ENCODE results near the gene INPP5A.
"Not testable (repeated sequence)": the region's sequence is repeated elsewhere in the genome, so short reads cannot be mapped to it uniquely, and the experiment has no call there.

INPP5A gene

GRCh38 chr10:132788180-132788830, 250.7 kb downstream of the INPP5A start:
- peak overlapping the region; percentile 45 for H3K4me3 ChIP-seq (ENCODE audit: low read length)
- H3K9ac ChIP-seq (ENCODE audit: low read depth, low read length) = no peak overlapping the region
- no peak overlapping the region for H3K27ac ChIP-seq (ENCODE audit: low read depth, low read length)
- no peaks in the 10 kb centered on the region for H3K9me3 ChIP-seq (ENCODE audit: insufficient read depth, low read depth, low read length)
- WGBS = 3% methylated on average over 78 of the region's 79 CpGs
- peaks cover 7% of the 10 kb centered on the region for H3K4me1 ChIP-seq (ENCODE audit: insufficient read depth, low read length)
- peaks cover 82% of the 10 kb centered on the region for H3K27me3 ChIP-seq (ENCODE audit: insufficient read depth, low read length)
- no peaks in the 10 kb centered on the region for H3K36me3 ChIP-seq (ENCODE audit: insufficient read depth, low read length)

GRCh38 chr10:132788831-132789219, 251.2 kb downstream of the INPP5A start:
- WGBS = 6% methylated on average over 30 of the region's 30 CpGs
- H3K27me3 ChIP-seq (ENCODE audit: insufficient read depth, low read length) = peaks cover 77% of the 10 kb centered on the region

DNA sequence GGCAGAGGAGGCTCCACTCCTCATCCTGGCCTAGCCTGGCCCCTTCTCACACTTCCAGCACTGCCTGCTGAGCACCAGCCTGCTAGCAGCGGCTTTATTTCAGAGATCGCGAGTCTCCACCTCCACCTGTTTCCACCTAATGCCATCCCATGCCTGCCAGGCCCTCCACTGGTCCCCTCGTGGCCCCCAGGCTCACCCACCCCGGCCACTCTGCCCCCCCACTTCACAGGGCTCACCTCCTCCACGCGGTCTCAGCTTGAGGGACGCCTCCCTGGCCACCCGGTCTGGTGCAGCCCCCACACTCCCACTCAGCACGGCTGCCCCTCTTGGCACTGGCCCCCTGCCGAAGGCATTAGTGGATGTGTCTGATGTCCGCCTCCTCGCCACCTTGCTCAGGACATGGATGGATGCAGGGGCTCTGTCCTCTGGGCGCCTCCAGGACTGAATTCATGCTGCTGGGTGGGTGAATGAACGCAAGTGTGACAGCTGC, 252.1 kb downstream of the INPP5A start:
- Histone ChIP-seq H3K4me3 (ENCODE audit: low read length) (no peak overlapping the region), H3K27ac (ENCODE audit: low read depth, low read length) (no peak overlapping the region), H3K9ac (ENCODE audit: low read depth, low read length) (no peak overlapping the region), H3K27me3 (ENCODE audit: insufficient read depth, low read length) (peaks cover 68% of the 10 kb centered on the region), H3K4me1 (ENCODE audit: insufficient read depth, low read length) (no peaks in the 10 kb centered on the region), H3K9me3 (ENCODE audit: insufficient read depth, low read depth, low read length) (no peaks in the 10 kb centered on the region), H3K36me3 (ENCODE audit: insufficient read depth, low read length) (no peaks in the 10 kb centered on the region)
- WGBS = 83% methylated on average over 15 of the region's 15 CpGs

More at GRCh38 chr10:132788831-132789219, 251.2 kb downstream of the INPP5A start:
- H3K4me1 ChIP-seq (ENCODE audit: insufficient read depth, low read length) = peaks cover 1% of the 10 kb centered on the region; the same call in 1 of the 2 replicates
- H3K36me3 ChIP-seq (ENCODE audit: insufficient read depth, low read length) = no peaks in the 10 kb centered on the region
- H3K9me3 ChIP-seq (ENCODE audit: insufficient read depth, low read depth, low read length) = no peaks in the 10 kb centered on the region
- peak overlapping the region; percentile 45 for H3K4me3 ChIP-seq (ENCODE audit: low read length)
- H3K9ac ChIP-seq (ENCODE audit: low read depth, low read length) = no peak overlapping the region
- no peak overlapping the region for H3K27ac ChIP-seq (ENCODE audit: low read depth, low read length)

GRCh38 chr10:132790470-132790869, 252.9 kb downstream of the INPP5A start:
- WGBS = 83% methylated on average over 7 of the region's 7 CpGs
- Histone ChIP-seq H3K9me3 (ENCODE audit: insufficient read depth, low read depth, low read length) (no peaks in the 10 kb centered on the region), H3K4me1 (ENCODE audit: insufficient read depth, low read length) (no peaks in the 10 kb centered on the region), H3K4me3 (ENCODE audit: low read length) (no peak overlapping the region), H3K36me3 (ENCODE audit: insufficient read depth, low read length) (no peaks in the 10 kb centered on the region), H3K27ac (ENCODE audit: low read depth, low read length) (no peak overlapping the region), H3K27me3 (ENCODE audit: insufficient read depth, low read length) (peaks cover 60% of the 10 kb centered on the region), H3K9ac (ENCODE audit: low read depth, low read length) (no peak overlapping the region)

DNA sequence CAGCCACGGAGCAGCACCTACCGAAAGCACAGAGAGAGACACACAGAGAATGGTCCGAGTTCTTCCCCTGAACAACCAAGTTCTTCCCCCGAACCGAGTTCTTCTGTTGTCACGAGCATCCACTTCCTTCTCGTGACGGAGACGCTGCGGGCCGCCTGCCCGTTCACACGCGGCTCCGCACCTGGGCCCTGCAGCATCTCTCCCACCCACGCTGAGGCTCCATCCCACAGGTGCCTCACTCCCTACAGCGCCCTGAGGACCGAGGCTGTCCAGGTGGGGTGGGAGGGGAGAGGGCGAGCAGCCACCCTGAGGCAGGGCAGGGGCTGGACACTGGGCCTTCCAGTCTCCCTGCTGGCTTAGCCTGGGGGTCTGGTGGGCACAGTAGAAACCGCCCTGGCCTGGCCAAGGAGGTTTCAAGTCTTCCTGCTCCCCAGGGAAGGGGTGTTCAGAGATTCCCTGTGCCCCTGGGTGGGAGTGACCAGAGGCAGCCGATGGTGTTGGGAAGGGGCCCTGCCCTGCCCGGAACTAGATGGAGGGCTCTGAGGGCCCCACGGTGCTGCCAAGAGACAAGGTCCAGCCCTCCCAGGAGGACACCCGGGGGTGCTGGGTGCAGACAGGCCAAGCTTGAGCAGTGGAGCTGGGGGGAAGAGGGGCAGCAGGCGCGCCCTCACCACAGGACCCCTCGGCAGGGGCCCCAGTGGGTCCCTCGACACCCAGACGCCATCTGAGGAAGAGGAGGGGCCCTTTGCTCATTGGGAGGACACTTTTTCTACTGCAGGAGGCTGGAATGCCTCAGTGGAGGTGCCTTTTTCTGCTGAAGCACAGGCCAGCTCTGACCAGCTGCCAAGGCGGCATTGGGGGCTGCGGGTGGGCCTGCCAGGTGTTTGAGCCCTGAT, 253.6 kb downstream of the INPP5A start:
- 86% methylated on average over 30 of the region's 31 CpGs for WGBS
- Histone ChIP-seq H3K27me3 (ENCODE audit: insufficient read depth, low read length) (peaks cover 56% of the 10 kb centered on the region), H3K4me1 (ENCODE audit: insufficient read depth, low read length) (no peaks in the 10 kb centered on the region)

GRCh38 chr10:132792099-132792498, 254.5 kb downstream of the INPP5A start:
- H3K4me1 ChIP-seq (ENCODE audit: insufficient read depth, low read length); H3K9me3 ChIP-seq (ENCODE audit: insufficient read depth, low read depth, low read length); H3K4me3 ChIP-seq (ENCODE audit: low read length); H3K9ac ChIP-seq (ENCODE audit: low read depth, low read length); H3K27ac ChIP-seq (ENCODE audit: low read depth, low read length); H3K36me3 ChIP-seq (ENCODE audit: insufficient read depth, low read length): not testable (repeated sequence)
- WGBS = 94% methylated on average over 33 of the region's 33 CpGs
- peaks cover 46% of the 10 kb centered on the region for H3K27me3 ChIP-seq (ENCODE audit: insufficient read depth, low read length)

More for the DNA sequence above, 253.6 kb downstream of the INPP5A start:
- no peak overlapping the region for H3K4me3 ChIP-seq (ENCODE audit: low read length)
- H3K27ac ChIP-seq (ENCODE audit: low read depth, low read length) = no peak overlapping the region
- no peaks in the 10 kb centered on the region for H3K9me3 ChIP-seq (ENCODE audit: insufficient read depth, low read depth, low read length)
- no peaks in the 10 kb centered on the region for H3K36me3 ChIP-seq (ENCODE audit: insufficient read depth, low read length)
- H3K9ac ChIP-seq (ENCODE audit: low read depth, low read length) = no peak overlapping the region

GRCh38 chr10:132792796-132793195, 255.2 kb downstream of the INPP5A start:
- peaks cover 39% of the 10 kb centered on the region for H3K27me3 ChIP-seq (ENCODE audit: insufficient read depth, low read length)
- H3K4me3 ChIP-seq (ENCODE audit: low read length) = no peak overlapping the region
- no peaks in the 10 kb centered on the region for H3K4me1 ChIP-seq (ENCODE audit: insufficient read depth, low read length)
- H3K9ac ChIP-seq (ENCODE audit: low read depth, low read length) = no peak overlapping the region
- WGBS = 93% methylated on average over 17 of the region's 17 CpGs
- no peak overlapping the region for H3K27ac ChIP-seq (ENCODE audit: low read depth, low read length)
- H3K9me3 ChIP-seq (ENCODE audit: insufficient read depth, low read depth, low read length) = no peaks in the 10 kb centered on the region
- H3K36me3 ChIP-seq (ENCODE audit: insufficient read depth, low read length) = no peaks in the 10 kb centered on the region

GRCh38 chr10:132793213-132793612, 255.6 kb downstream of the INPP5A start:
- no peaks in the 10 kb centered on the region for H3K36me3 ChIP-seq (ENCODE audit: insufficient read depth, low read length)
- 94% methylated on average over 9 of the region's 9 CpGs for WGBS

GRCh38 chr10:132793871-132794849, 256.6 kb downstream of the INPP5A start:
- Histone ChIP-seq H3K4me1 (ENCODE audit: insufficient read depth, low read length) (no peaks in the 10 kb centered on the region), H3K36me3 (ENCODE audit: insufficient read depth, low read length) (no peaks in the 10 kb centered on the region), H3K27me3 (ENCODE audit: insufficient read depth, low read length) (peaks cover 26% of the 10 kb centered on the region), H3K4me3 (ENCODE audit: low read length) (no peak overlapping the region), H3K27ac (ENCODE audit: low read depth, low read length) (no peak overlapping the region), H3K9me3 (ENCODE audit: insufficient read depth, low read depth, low read length) (no peaks in the 10 kb centered on the region), H3K9ac (ENCODE audit: low read depth, low read length) (no peak overlapping the region)
- WGBS = 89% methylated on average over 57 of the region's 57 CpGs

More at GRCh38 chr10:132793213-132793612, 255.6 kb downstream of the INPP5A start:
- H3K4me1 ChIP-seq (ENCODE audit: insufficient read depth, low read length) = no peaks in the 10 kb centered on the region
- no peak overlapping the region for H3K9ac ChIP-seq (ENCODE audit: low read depth, low read length)
- H3K27me3 ChIP-seq (ENCODE audit: insufficient read depth, low read length) = peaks cover 35% of the 10 kb centered on the region
- no peak overlapping the region for H3K4me3 ChIP-seq (ENCODE audit: low read length)
- no peaks in the 10 kb centered on the region for H3K9me3 ChIP-seq (ENCODE audit: insufficient read depth, low read depth, low read length)
- H3K27ac ChIP-seq (ENCODE audit: low read depth, low read length) = no peak overlapping the region

DNA sequence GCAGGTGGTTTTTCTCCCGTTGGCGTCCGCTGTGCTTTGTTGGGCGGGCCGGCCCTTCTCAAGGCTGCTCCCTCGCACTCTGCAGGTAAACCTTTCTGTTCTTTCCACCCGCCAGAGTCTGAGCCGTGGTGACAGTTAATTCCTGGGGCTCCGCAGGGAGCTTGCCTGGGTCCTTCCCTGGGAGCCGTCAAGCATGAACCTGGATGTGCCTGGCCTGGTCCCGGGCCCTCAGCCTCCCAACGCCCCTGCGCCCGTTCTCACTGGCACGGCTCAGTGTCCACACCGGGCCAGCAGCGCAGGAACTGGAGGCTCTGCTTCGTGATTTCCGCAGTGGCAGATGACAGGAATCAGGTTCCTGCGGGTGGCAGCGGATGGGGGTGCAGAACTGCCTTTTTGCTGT, 259.3 kb downstream of the INPP5A start:
- Histone ChIP-seq H3K9me3 (ENCODE audit: insufficient read depth, low read depth, low read length) (no peaks in the 10 kb centered on the region), H3K27ac (ENCODE audit: low read depth, low read length) (no peak overlapping the region), H3K4me3 (ENCODE audit: low read length) (no peak overlapping the region), H3K36me3 (ENCODE audit: insufficient read depth, low read length) (no peaks in the 10 kb centered on the region), H3K27me3 (ENCODE audit: insufficient read depth, low read length) (no peaks in the 10 kb centered on the region; the same call in 1 of the 2 replicates), H3K4me1 (ENCODE audit: insufficient read depth, low read length) (no peaks in the 10 kb centered on the region), H3K9ac (ENCODE audit: low read depth, low read length) (no peak overlapping the region)
- 89% methylated on average over 21 of the region's 21 CpGs for whole genome bisulfite sequencing

Data from HUES64 (cell line).